GM10266 (cell line): Measurements from ENCODE around the gene MTCL1.

Source experiments
- DNase-seq: peaks from one replicate; pipeline ENCODE4 v3.0.0; 2012; ENCODE audit errors: extremely low spot score
- TF ChIP-seq, protein P1 (sequence below): IDR thresholded peaks from 2 replicates; pipeline ENCODE4 v1.5.1; 2012; ENCODE audit warnings: mild to moderate bottlenecking, low read depth; ENCODE audit not compliant: control insufficient read depth, insufficient read depth; ENCODE audit errors: missing control alignments

MTCL1 gene

DNA sequence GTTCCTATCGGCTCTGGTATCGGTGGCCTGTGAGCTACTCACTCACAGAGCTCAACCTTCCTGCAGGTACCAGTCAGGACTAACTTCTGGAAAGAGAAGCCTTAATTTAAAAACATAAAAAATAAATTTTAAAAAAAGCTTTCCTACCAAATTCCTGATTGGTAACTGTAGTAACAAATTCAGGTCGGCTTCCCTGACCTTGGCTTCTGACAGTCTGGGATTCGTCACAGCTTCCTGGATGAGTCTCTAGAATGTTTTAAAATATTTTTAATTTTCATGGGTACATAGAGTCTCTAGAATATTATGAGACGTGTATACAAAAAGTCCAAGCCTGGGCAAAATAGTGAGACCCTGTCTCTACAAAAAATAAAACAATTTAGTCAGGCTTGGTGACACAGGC lies 45.0 kb upstream of the MTCL1 start:
- no peak for DNase-seq

DNA sequence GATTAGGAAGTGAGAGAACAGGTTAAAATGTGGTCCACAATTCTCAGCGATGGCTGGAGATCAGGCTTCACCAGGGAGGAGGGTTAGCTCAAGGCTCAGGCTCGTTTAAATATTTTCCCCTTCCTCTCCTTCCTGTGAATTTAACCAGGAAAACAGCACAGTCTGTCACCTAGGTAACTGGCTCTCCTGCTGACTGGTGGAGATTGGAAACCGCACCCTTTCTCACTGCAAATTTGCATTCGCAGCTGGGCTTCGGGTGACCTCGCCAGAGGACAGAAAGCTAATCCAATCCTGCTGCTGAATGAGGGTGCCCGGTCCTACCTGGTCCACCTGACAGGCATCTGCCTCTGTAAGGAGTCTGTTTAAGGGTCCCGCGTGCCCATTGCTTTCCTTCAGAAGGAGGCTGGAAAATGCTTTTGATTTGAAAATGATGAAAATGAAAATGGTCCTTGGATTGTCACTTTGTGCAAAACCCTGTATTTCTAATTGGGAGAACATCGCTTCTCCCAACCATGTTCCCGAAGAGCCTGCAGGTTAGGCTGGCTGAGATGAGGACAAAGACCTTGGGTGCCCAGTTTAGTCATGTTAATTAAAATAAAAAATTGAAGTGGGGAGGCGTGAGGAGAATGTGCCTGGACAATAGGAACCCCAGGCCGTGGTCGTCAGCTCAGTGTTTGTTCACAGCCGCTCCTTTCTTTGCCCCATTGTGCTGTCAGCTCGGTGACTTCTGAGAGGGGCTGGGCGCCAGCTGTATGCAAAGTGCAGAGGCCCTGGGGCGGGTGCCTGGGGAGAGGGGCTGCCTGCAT lies 43.4 kb upstream of the MTCL1 start:
- DNase-seq = no peak
- TF ChIP-seq, protein P1, sequence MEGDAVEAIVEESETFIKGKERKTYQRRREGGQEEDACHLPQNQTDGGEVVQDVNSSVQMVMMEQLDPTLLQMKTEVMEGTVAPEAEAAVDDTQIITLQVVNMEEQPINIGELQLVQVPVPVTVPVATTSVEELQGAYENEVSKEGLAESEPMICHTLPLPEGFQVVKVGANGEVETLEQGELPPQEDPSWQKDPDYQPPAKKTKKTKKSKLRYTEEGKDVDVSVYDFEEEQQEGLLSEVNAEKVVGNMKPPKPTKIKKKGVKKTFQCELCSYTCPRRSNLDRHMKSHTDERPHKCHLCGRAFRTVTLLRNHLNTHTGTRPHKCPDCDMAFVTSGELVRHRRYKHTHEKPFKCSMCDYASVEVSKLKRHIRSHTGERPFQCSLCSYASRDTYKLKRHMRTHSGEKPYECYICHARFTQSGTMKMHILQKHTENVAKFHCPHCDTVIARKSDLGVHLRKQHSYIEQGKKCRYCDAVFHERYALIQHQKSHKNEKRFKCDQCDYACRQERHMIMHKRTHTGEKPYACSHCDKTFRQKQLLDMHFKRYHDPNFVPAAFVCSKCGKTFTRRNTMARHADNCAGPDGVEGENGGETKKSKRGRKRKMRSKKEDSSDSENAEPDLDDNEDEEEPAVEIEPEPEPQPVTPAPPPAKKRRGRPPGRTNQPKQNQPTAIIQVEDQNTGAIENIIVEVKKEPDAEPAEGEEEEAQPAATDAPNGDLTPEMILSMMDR = no peak

More for the DNA sequence above, 45.0 kb upstream of the MTCL1 start:
- TF ChIP-seq, protein P1 = no peak

DNA sequence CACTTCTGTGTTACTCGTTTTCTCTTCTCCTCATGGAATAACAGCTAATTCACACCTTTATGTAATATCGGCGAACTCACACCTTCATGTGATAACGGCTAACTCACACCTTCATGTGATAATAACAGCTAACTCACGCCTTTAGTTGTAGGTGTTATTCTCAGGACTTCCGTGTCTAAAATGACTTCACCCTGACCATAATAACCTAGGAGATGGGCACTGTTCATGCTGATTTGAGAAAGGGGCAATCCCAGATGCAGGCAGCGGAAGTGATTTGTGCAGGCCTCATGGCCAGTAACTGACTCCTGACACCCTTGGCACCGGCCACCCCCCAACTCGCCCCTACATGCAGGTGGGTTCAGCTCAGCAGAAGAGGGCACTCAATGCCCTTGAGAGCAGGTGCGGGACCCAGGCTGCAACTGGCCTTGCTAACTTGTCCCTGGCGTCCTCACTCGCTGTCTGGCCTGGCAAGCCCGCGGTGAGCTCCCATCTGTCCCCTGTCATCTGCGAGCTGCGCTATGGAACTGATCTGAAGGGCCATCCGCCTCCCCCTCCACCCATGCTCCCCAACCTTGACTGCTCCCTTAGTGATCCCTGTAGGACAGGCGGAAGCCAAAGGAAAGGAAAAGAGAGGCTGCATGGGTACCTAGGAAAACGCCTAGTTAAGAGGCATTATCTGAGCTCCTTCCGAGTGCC lies 42.6 kb upstream of the MTCL1 start:
- DNase-seq = no peak
- TF ChIP-seq, protein P1 = no peak

DNA sequence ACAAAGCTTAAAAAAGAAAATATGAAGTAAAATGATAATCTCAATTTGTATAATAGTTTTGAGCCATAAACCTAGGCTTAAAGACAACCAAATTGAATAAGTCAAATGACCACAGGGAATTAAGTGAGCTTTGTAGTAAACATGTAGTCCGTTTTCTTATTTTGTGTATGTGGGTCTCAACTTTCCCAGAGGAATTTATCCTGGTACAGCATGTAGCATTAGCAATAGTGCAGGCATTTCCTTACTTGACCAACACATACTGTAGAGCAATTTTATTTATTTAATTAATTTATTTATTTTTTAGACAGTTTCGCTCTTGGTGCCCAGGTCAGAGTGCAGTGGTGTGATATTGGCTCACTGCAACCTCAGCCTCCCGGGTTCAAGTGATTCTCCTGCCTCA lies 37.5 kb upstream of the MTCL1 start:
- TF ChIP-seq, protein P1 = no peak
- DNase-seq = no peak

DNA sequence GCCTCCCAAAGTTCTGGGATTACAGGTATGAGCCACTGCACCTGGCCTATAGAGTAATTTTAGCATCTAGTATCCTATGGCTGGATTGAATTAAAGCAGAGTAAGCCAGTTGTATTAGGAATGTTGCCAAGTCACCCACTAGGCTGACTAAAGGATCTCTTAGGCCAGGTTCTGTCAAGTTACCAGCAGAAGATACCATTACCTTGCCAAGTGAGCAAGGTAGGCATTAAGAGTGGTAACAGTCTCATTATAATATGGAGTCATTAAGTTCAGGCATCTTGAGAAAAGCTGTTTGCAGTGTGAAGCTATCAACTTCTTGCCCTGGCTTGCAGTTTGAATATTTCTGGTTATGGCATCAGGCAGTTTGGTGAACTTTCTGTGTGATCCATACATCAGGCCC lies 37.0 kb upstream of the MTCL1 start:
- no peak for DNase-seq
- TF ChIP-seq, protein P1 = no peak

DNA sequence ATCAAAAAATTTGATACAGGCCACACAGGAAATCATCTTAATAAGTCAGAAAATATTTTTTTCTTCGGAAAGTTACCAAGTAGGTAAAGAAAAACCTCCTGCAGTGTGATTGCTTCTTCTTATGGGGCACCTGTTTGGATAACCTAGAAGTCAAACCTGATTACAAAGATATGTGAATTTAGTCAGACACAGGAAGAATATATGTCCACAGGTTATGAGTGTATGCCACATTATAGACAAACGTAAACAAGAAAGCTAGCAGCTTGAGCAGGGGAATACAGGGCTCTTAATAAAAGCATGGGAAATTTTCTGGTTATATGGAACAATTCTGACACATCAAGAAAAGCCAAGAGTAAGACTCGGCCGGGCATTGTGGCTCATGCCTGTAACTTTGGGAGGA lies 35.8 kb upstream of the MTCL1 start:
- TF ChIP-seq, protein P1 = no peak
- no peak for DNase-seq
